ENCODE results near the gene HABP4.

Gene HABP4, protein sequence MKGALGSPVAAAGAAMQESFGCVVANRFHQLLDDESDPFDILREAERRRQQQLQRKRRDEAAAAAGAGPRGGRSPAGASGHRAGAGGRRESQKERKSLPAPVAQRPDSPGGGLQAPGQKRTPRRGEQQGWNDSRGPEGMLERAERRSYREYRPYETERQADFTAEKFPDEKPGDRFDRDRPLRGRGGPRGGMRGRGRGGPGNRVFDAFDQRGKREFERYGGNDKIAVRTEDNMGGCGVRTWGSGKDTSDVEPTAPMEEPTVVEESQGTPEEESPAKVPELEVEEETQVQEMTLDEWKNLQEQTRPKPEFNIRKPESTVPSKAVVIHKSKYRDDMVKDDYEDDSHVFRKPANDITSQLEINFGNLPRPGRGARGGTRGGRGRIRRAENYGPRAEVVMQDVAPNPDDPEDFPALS

GRCh38 chr9:96449845-96450612, at the start of gene HABP4:
TSS of gene HABP4 (plus strand) at chr9:96450169. CDS start at chr9:96450280, 111 bp downstream.
- DNase-seq (ENCODE audit: low spot score) = peak; percentile 98

- no peak for DNase-seq (ENCODE audit: low spot score)
Observed at GRCh38 chr9:96408409-96409280, 41.3 kb upstream of the HABP4 start.

DNA sequence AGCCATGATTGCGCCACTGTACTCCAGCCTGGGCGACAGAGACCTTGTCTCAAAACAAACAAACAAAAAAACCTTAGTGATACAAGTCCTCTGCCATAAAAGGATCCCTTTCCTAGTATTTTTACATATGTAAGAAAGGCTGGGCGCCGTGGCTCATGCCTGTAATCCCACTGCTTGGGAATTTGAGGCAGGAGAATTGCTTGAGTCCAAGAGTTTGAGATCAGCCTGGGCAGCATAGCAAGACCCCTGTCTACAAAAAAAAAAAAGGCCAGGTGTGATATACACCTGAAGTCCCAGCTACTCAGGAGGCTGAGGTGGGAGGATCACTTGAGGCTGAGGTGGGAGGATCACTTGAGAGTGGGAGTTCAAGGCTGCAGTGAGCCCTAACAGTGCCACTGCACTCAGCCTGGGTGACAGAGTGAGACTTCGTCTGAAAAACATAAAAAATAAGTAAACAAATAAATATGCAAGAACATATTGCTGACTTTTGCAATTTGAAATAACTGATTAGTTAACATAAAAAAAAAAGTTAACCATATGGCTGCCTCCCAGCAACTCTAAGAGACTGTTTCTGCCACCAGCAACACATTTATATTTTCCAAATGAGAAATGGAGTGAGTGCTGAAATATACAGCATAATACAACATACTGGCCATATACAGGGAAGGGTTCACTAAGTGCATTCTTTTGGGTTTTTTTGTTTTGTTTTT, 38.7 kb upstream of the HABP4 start:
- no peak for DNase-seq (ENCODE audit: low spot score)

DNA sequence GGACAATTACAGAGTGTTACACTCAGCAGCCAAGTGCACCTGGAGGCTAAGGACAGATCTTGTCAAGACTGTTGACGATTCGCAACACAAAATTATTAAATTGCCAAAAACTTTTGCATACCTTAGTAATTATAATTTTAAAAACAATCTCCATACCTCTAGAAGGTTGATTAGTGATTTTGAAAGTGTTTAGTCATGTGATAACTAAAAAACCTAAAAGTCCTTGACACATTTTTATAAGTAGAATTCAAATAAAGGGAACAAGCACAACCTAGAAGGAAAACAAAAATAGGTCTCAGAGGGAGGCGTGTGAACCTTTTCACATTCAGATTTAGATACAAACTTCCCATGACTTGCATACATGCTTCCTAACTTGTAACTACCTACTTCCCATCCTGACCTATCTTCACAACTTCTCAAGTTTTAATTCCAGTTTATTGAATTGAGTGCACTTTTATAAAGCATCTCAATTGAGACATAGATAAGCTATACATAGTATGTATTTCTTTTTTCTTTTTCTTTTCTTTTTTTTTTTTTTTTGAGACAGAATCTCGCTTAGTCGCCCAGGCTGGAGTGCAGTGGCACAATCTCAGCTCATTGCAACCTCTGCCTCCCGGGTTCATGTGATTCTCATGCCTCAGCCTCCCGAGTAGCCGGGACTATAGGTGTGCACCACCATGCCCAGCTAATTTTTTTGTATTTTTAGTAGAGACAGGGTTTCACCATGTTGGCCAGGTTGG, 37.6 kb upstream of the HABP4 start:
- DNase-seq (ENCODE audit: low spot score) = no peak

- DNase-seq (ENCODE audit: low spot score) = no peak
Observed at GRCh38 chr9:96413302-96414221, 36.4 kb upstream of the HABP4 start.

GRCh38 chr9:96417051-96417586, 32.9 kb upstream of the HABP4 start:
- peak; percentile 93 for DNase-seq (ENCODE audit: low spot score)

DNA sequence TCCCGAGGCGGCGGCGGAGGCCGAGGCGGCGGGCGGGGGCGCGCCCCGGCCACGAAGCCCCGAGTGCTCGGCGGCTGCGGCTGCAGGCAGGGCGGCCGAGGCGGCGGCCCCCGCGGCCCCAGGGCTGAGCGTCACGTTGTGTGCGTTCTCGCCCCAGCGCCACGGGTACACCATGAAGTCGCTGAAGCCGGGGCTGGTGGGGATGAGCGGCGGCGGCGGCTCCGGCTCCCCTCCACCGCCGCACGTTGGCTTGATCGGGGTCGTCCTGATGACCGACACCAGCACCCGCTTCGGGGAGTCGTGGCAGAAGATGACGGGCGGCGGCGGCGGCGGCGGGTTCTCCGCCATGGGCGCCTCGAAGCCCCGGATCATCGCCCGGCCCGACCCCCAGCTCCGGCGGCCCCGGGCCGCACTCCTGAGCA, 32.3 kb upstream of the HABP4 start:
- DNase-seq (ENCODE audit: low spot score) = peak; percentile 39

GRCh38 chr9:96418083-96418919, 31.7 kb upstream of the HABP4 start, which contains the start of gene ZNF367:
TSS of gene ZNF367 (minus strand) at chr9:96418370. CDS start at chr9:96418032, 338 bp downstream.
- peak; percentile 99 for DNase-seq (ENCODE audit: low spot score)

GRCh38 chr9:96418920-96419690, 30.9 kb upstream of the HABP4 start:
- peak; percentile 89 for DNase-seq (ENCODE audit: low spot score)

DNA sequence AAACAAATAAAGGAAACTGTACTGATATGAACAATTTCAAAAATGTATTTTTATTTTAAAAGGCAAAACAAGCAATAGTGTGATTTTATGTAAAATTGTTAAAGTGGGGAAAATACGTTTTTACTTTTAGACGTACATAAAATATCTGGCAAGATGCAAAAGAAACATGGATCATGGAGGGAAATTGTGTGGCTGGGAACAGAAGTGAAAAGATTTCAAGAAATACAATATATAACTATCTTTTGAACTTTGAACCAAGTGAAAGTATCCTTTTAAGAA, 30.3 kb upstream of the HABP4 start:
- no peak for DNase-seq (ENCODE audit: low spot score)

- peak; percentile 99 for DNase-seq (ENCODE audit: low spot score)
Observed at GRCh38 chr9:96420468-96421219, 29.3 kb upstream of the HABP4 start.

DNA sequence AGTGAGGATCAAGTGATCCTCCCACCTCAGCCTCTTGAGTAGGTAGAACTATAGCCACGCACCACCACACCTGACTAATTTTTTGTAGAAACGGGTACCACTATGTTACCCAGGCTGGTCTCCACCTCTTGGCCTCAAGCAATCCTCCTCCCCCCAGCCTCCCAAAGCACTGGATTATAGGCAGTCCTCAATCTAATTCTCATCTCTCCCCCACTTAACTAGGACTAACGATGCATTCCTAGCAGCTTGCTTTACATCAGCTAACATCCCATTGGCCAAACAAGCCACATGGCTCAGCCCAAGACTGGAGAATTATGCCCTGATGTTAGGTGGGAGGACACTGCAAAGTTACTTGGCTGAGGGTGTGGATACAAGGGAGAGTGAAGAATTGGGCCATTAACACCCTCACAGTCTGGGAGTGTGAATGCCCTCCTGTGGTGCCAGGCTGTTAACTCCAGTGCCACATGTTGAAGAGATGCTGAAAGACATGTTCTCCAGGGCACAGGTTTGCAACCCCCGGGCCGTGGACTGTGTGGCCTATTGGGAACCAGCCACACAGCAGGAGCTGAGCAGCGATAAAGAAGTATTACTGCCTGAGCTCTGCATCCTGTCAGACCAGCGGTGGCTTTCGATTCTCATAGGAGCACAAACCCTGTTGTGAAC, 26.5 kb upstream of the HABP4 start:
- DNase-seq (ENCODE audit: low spot score) = no peak

DNA sequence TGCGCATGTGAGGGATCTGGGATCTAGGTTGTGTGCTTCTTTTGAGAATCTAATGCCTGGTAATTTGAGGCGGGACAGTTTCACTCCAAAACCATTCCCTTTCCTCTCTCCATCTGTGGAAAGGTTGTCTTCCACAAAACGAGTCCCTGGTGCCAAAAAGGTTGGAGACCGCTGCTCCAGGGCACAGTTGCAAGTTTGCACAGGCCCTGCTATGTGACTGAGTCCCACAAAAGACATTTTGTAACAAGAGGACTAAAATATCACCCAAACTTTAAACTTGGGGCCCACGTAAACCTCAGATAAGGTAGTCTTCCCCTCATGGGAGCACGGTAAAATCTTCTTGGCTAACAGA, 26.0 kb upstream of the HABP4 start:
- no peak for DNase-seq (ENCODE audit: low spot score)

GRCh38 chr9:96425500-96426169, 24.3 kb upstream of the HABP4 start:
- no peak for DNase-seq (ENCODE audit: low spot score)

GRCh38 chr9:96429732-96430131, 20.2 kb upstream of the HABP4 start:
- DNase-seq (ENCODE audit: low spot score) = no peak

DNA sequence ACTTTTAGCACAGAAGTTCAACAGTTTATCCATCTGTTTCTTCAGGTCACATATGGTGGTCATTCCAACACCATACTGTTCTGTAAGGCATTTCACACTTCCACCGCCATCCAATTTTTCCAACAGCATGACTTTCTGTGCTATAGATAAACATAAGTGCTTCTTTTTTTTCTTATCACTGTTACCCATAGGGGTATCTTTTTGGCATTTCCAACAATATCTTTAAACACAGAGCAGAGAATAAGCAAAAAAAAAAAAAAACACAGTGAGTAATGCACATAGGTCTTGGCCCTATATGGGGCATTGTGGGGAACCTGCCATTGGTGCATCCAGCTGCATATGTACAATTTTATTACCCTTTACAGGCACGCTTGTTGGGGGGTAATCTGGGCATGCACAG, 19.6 kb upstream of the HABP4 start:
- DNase-seq (ENCODE audit: low spot score) = no peak

Measured in RKO (cell line).